WTC11 (cell line): ENCODE results near the gene ADAM12.

Source experiments
- AR ChIP-seq: fragments of 250-450 bp; sonication (Bioruptor Pico); IDR thresholded peaks from 2 replicates; pipeline ENCODE4 v1.9.0; 2021; ENCODE audit warnings: mild to moderate bottlenecking
- CTCF ChIP-seq: fragments of 200-600 bp; IDR thresholded peaks from 2 replicates; pipeline ENCODE4 v1.8.0; 2022; ENCODE audit warnings: antibody characterized with exemption
- E2F5 ChIP-seq: sonication (generic); formaldehyde crosslinking; IDR thresholded peaks from 2 replicates; pipeline ENCODE4 v1.8.1; 2022; ENCODE audit warnings: mild to moderate bottlenecking, moderate library complexity, missing genetic modification reagents
- NFYB ChIP-seq: sonication (generic); formaldehyde crosslinking; conservative IDR thresholded peaks from 2 replicates; pipeline ENCODE4 v1.8.0; 2022; ENCODE audit warnings: low read depth, missing genetic modification reagents
- SMAD3 ChIP-seq: sonication (generic); formaldehyde crosslinking; IDR thresholded peaks from 2 replicates; pipeline ENCODE4 v1.8.0; 2022; ENCODE audit warnings: missing genetic modification reagents, mild to moderate bottlenecking, borderline replicate concordance
- ZBTB43 ChIP-seq: sonication (generic); formaldehyde crosslinking; IDR thresholded peaks from 2 replicates; pipeline ENCODE4 v1.8.1; 2023; ENCODE audit warnings: mild to moderate bottlenecking, missing genetic modification reagents
- ZNF121 ChIP-seq: sonication (generic); formaldehyde crosslinking; IDR thresholded peaks from 2 replicates; pipeline ENCODE4 v1.8.0; 2023; ENCODE audit warnings: missing genetic modification reagents
- ZNF416 ChIP-seq: fragments of 250-450 bp; sonication (Bioruptor Pico); IDR thresholded peaks from 2 replicates; pipeline ENCODE4 v1.9.0; 2021; ENCODE audit warnings: mild to moderate bottlenecking, inconsistent platforms
- TF ChIP-seq, protein P1 (sequence below): sonication (generic); formaldehyde crosslinking; IDR thresholded peaks from 2 replicates; pipeline ENCODE4 v1.8.1; 2023; ENCODE audit warnings: mild to moderate bottlenecking, moderate library complexity, missing genetic modification reagents

GRCh38 chr10:126437635-126438406 is 49.5 kb upstream of the ADAM12 start:
- TF ChIP-seq CTCF (no peak), E2F5 (CRISPR knock-in tag) (no peak), NFYB (CRISPR knock-in tag) (no peak), SMAD3 (no peak), AR (CRISPR knock-in tag) (no peak), ZNF416 (CRISPR knock-in tag) (no peak), ZBTB43 (CRISPR knock-in tag) (no peak), ZNF121 (no peak)
- TF ChIP-seq, protein P1, sequence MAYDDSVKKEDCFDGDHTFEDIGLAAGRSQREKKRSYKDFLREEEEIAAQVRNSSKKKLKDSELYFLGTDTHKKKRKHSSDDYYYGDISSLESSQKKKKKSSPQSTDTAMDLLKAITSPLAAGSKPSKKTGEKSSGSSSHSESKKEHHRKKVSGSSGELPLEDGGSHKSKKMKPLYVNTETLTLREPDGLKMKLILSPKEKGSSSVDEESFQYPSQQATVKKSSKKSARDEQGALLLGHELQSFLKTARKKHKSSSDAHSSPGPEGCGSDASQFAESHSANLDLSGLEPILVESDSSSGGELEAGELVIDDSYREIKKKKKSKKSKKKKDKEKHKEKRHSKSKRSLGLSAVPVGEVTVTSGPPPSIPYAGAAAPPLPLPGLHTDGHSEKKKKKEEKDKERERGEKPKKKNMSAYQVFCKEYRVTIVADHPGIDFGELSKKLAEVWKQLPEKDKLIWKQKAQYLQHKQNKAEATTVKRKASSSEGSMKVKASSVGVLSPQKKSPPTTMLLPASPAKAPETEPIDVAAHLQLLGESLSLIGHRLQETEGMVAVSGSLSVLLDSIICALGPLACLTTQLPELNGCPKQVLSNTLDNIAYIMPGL (CRISPR knock-in tag), result no peak
